Right lobe of liver (tissue), 4 donors: ENCODE measurements around the gene SPPL3.

Experiments used
- POLR2A ChIP-seq: fragments of 450-650 bp; IDR thresholded peaks from one replicate; pipeline ENCODE4 v1.6.1; 2017; ENCODE audit warnings: antibody characterized with exemption, mild to moderate bottlenecking
- TF ChIP-seq, protein P1 (sequence below), 4 donors: fragments of 200-600 bp in 3 of 4; fragments of 450-650 bp in 1 of 4; IDR thresholded peaks; one replicate each; pipeline versions ENCODE4 v1.5.1 to v1.8.0; 2016 to 2022; ENCODE audit warnings: antibody characterized with exemption in 4 of 4, mild to moderate bottlenecking in 2 of 4
- donor health status: DM: no; HTN: no; CAD: no.
- donor health status: DM: no; HTN: no; CAD: no.
- donor health status: DM: no; HTN: yes; CAD: no.

DNA sequence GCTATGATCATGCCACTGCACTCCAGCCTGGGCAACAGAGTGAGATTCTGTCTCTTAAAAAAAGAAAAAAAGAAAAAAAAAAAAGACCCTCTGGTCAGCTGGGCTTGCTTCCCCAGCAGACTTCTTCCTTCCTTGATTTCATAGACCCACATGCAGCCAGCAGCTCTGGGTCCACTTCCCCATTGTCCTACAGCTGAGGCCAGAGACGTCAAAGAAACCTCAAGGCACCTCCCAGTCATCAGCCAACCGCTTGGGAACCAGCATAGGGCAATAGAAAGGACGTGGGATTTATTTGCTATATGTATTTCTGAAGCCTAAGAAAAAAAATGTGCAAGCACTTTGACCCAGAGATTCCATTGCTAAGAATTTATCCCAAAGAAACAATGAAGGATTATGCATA, 35.4 kb upstream of the SPPL3 start:
- TF ChIP-seq, protein P1, sequence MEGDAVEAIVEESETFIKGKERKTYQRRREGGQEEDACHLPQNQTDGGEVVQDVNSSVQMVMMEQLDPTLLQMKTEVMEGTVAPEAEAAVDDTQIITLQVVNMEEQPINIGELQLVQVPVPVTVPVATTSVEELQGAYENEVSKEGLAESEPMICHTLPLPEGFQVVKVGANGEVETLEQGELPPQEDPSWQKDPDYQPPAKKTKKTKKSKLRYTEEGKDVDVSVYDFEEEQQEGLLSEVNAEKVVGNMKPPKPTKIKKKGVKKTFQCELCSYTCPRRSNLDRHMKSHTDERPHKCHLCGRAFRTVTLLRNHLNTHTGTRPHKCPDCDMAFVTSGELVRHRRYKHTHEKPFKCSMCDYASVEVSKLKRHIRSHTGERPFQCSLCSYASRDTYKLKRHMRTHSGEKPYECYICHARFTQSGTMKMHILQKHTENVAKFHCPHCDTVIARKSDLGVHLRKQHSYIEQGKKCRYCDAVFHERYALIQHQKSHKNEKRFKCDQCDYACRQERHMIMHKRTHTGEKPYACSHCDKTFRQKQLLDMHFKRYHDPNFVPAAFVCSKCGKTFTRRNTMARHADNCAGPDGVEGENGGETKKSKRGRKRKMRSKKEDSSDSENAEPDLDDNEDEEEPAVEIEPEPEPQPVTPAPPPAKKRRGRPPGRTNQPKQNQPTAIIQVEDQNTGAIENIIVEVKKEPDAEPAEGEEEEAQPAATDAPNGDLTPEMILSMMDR (IDR thresholded peaks at IDR 0.05) = no peak
- TF ChIP-seq POLR2A = no peak
